ENCODE data around the gene ANO6. TPM values are rescaled to one million over a fixed set of nuclear protein-coding genes. Genes with fewer than 3 reads are reported as not detected.

The ANO6 gene
- total and polyA plus RNA-seq, 8 donors = 4.4 to 78.8 (median 21.9) TPM

DNA sequence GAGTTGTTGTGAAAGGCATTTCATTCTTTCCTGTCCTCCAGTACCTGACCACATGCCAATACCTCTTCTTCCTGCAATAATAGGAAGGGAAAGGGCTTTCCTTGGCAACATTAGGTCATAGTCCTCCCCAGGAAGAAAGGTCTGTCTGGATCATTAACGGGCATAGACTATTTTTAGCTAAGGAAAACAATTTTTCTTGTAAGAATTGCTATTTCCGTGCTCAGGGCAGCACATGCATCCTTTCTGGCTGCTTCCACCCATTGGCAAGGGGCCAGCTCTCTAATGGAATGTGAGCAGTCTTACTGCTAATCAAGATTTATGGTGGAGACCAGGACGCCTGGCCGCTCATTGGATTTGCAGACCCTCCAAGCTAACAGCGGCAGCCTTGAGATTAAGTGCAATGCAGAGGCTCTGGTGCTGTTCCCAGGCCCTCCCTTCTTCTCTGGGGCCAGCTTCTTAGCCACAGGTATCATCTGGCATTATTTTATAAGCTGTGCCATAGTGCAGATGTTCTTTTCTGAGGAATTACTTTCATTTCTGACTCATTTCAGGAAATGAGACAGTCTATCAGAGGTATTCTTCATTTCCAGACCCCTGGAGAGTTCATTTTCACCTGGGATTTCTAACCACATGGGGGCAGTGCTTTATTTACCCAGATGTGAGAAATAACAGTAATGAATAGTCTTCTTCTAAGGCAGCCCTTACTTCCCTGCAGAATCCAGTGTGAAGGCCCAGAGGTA, 52.9 kb downstream of the ANO6 start:
- no peak overlapping the region for H3K4me3 ChIP-seq
- H3K27me3 ChIP-seq = no peaks in the 10 kb centered on the region
- DNase-seq = peak; percentile 76 to 92
- intact Hi-C loops (cut with DNase I; ENCODE audit: low total_unique reads) = no loop called here
- TF ChIP-seq POLR2A (IDR thresholded peaks at IDR 0.05) = no peak
- TF ChIP-seq POLR2AphosphoS5 (IDR thresholded peaks at IDR 0.05) = peak in 1 of 3 donors; percentile 35
- TF ChIP-seq, protein P1, sequence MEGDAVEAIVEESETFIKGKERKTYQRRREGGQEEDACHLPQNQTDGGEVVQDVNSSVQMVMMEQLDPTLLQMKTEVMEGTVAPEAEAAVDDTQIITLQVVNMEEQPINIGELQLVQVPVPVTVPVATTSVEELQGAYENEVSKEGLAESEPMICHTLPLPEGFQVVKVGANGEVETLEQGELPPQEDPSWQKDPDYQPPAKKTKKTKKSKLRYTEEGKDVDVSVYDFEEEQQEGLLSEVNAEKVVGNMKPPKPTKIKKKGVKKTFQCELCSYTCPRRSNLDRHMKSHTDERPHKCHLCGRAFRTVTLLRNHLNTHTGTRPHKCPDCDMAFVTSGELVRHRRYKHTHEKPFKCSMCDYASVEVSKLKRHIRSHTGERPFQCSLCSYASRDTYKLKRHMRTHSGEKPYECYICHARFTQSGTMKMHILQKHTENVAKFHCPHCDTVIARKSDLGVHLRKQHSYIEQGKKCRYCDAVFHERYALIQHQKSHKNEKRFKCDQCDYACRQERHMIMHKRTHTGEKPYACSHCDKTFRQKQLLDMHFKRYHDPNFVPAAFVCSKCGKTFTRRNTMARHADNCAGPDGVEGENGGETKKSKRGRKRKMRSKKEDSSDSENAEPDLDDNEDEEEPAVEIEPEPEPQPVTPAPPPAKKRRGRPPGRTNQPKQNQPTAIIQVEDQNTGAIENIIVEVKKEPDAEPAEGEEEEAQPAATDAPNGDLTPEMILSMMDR (IDR thresholded peaks at IDR 0.05) = peak in 4 of 7 experiments; percentile 12 to 33 (median 16)
- no peak for TF ChIP-seq EP300 (IDR thresholded peaks at IDR 0.05)
- peak overlapping the region in 4 of 5 donors; percentile 27 to 66 (median 59) for H3K27ac ChIP-seq
- 8 to 14% (median 11%) methylated on average over 5 of the region's 5 CpGs for WGBS, 5 donors
- no peaks in the 10 kb centered on the region for H3K9me3 ChIP-seq
- H3K36me3 ChIP-seq = no peaks in the 10 kb centered on the region
- H3K4me1 ChIP-seq = peaks cover 0 to 49% (median 29%) of the 10 kb centered on the region in 4 donors

DNA sequence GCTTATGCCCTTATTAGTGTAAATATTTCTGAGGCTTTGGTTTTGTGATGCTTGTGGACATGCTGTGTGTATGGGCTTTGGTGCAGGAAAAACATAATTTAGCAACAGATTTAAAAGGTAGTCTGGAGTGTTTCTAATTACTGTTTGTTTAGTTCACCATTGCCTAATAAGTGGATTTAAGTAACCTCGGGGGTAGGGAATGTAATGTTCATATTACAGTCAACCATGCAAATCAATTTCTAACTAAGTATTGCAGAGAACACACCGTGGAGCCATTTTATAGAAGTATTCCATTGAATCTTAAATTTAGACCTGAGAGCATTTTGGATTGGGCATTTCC, 53.5 kb downstream of the ANO6 start:
- H3K4me1 ChIP-seq = peaks cover 0 to 49% (median 27%) of the 10 kb centered on the region in 4 donors
- intact Hi-C loops (cut with DNase I; ENCODE audit: low total_unique reads) = no loop called here
- no peak for DNase-seq
- no peaks in the 10 kb centered on the region for H3K9me3 ChIP-seq
- no peaks in the 10 kb centered on the region for H3K27me3 ChIP-seq
- no peaks in the 10 kb centered on the region for H3K36me3 ChIP-seq
- H3K27ac ChIP-seq = peak overlapping the region in 4 of 5 donors; percentile 27 to 66 (median 59)
- no peak overlapping the region for H3K4me3 ChIP-seq
- TF ChIP-seq, protein P1 (IDR thresholded peaks at IDR 0.05) = no peak
- TF ChIP-seq POLR2A (IDR thresholded peaks at IDR 0.05) = no peak
- TF ChIP-seq EP300 (IDR thresholded peaks at IDR 0.05) = no peak
- no peak for TF ChIP-seq POLR2AphosphoS5 (IDR thresholded peaks at IDR 0.05)
- WGBS, 5 donors = 58 to 66% (median 61%) methylated on average over 2 of the region's 2 CpGs

DNA sequence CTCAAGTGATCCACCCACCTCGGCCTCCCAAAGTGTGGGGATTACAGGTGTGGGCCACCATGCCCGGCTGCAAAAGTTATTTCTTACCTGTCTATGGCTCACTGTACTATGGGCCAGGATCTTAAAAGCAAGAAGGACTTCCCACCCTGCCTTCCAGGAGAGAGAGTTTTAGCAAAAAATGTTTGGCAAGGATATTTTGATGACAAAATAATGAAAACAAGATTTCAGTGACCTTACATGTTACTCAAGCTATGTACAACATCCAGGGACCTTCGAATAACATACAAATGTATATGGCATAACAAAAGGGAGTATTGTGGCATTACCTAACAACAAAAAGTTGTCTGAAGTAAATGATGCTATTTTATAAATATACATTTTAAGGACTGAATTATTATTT, 55.1 kb downstream of the ANO6 start:
- no peak overlapping the region for H3K4me3 ChIP-seq
- no peaks in the 10 kb centered on the region for H3K9me3 ChIP-seq
- intact Hi-C loops (cut with DNase I; ENCODE audit: low total_unique reads) = no loop called here
- TF ChIP-seq POLR2A (IDR thresholded peaks at IDR 0.05) (no peak), EP300 (IDR thresholded peaks at IDR 0.05) (no peak), POLR2AphosphoS5 (IDR thresholded peaks at IDR 0.05) (no peak)
- TF ChIP-seq, protein P1 (IDR thresholded peaks at IDR 0.05) = no peak
- H3K27ac ChIP-seq = no peak overlapping the region
- 90 to 95% (median 93%) methylated on average over 3 of the region's 3 CpGs for WGBS, 5 donors
- peaks cover 0 to 46% (median 28%) of the 10 kb centered on the region in 4 donors for H3K4me1 ChIP-seq
- DNase-seq = no peak
- H3K36me3 ChIP-seq = no peaks in the 10 kb centered on the region
- no peaks in the 10 kb centered on the region for H3K27me3 ChIP-seq

DNA sequence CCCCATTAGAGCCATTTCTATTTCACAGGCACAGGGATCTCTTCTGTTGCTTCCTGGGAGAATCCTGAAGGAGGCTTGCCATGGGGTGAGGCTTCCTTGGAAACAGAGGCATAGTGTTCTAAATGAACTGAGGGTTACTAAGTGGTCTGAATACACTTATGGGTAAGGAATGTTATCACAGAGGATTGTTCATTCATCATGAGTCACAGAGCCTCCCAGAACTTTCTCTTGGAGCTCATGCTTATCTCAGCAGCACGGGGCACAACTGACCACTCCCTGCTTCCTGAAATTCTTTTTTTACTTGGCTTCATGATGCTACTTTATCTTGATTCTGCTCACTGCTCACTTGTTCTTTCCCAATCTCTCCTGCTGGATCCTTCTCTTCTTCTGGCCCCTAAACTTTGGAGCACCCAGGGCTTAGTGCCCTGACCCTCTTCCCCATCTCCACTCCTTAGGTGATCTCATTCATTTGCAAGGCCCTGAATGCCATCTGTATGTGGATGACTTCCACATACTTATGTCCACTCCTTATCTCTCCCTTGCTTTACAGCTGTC, 57.9 kb downstream of the ANO6 start:
- no peaks in the 10 kb centered on the region for H3K36me3 ChIP-seq
- intact Hi-C loops (cut with DNase I; ENCODE audit: low total_unique reads) = no loop called here
- peaks cover 0 to 43% (median 22%) of the 10 kb centered on the region in 4 donors for H3K4me1 ChIP-seq
- no peaks in the 10 kb centered on the region for H3K9me3 ChIP-seq
- 14 to 38% (median 21%) methylated on average over 1 of the region's 1 CpG for WGBS, 5 donors
- H3K4me3 ChIP-seq = no peak overlapping the region
- peak overlapping the region in 3 of 5 donors; percentile 5 to 64 (median 20) for H3K27ac ChIP-seq
- DNase-seq = peak in 1 of 2 donors; percentile 53
- TF ChIP-seq POLR2AphosphoS5 (IDR thresholded peaks at IDR 0.05) = peak in 1 of 3 donors; percentile 68
- TF ChIP-seq EP300 (IDR thresholded peaks at IDR 0.05) = no peak
- TF ChIP-seq, protein P1 (IDR thresholded peaks at IDR 0.05) = no peak
- no peak for TF ChIP-seq POLR2A (IDR thresholded peaks at IDR 0.05)
- no peaks in the 10 kb centered on the region for H3K27me3 ChIP-seq
